HG03378 (cell line): ENCODE measurements around the gene PTAR1.

Source experiments
- ATAC-seq: cut with Tn5 transposase; IDR thresholded peaks from one replicate; pipeline ENCODE4 v1.9.1; 2021; ENCODE audit warnings: mild to moderate bottlenecking, moderate library complexity; ENCODE audit not compliant: unreplicated experiment

Gene PTAR1

GRCh38 chr9:69674716-69675438 is 84.9 kb downstream of the PTAR1 start:
- ATAC-seq = no peak

GRCh38 chr9:69674112-69674685 is 85.6 kb downstream of the PTAR1 start:
- no peak for ATAC-seq

DNA sequence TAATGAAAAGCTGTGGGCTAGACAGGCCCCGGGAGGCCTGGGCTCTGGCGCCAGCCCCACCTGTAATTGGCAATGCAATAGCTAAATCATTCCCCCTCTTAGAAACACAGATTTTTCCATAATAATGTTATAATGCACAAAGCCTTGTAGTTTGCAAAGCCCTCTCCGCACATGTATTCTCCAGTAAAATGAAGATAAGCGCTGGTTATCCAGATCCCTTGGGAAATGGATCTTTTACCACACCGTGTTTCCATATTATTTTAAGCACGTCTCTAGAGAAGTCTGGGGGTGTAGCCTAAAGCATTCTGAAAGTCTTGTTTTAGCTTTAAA is 86.5 kb downstream of the PTAR1 start:
- no peak for ATAC-seq

DNA sequence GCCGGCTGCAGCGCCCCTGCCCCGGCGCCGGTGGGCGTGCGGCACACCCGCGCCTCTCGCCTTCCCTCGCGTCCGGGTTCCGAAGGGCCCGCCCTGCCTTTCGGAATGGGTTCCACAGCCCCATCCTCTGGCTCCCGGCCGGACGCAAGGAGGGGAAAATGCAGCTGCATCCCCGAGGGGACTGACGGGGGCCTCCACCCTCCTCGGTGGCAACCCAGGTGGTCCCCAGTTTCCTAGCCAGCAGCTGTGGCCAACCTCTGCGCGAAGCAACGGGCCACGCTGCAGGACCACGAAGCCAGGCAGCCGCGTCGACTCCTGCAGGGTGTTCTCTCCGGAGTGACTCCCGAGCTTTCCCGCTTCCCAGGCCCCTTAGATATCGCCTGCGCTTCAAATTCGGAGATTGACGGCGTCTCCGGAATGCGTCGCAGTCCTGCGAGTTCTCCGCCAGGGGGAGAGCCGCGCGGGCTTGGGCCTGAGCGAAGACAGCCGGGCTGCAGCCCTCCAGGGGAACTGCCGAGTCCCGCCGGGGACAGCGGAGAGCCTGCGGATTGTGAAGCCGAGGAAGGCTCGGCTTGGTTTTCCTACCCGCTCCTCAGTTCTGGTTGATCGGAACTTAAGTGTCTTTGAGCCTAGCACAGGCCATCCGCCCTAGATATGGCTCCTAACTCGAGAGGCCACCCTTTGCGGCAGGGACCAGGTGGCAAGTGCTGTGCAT is 87.1 kb downstream of the PTAR1 start:
- ATAC-seq = peak; percentile 91

GRCh38 chr9:69671879-69672595 is 87.8 kb downstream of the PTAR1 start, which contains the start of gene APBA1:
Gene APBA1 (minus strand): TSS chr9:69672371.
- ATAC-seq = peak; percentile 10

GRCh38 chr9:69671311-69671878 is 88.4 kb downstream of the PTAR1 start:
- no peak for ATAC-seq

DNA sequence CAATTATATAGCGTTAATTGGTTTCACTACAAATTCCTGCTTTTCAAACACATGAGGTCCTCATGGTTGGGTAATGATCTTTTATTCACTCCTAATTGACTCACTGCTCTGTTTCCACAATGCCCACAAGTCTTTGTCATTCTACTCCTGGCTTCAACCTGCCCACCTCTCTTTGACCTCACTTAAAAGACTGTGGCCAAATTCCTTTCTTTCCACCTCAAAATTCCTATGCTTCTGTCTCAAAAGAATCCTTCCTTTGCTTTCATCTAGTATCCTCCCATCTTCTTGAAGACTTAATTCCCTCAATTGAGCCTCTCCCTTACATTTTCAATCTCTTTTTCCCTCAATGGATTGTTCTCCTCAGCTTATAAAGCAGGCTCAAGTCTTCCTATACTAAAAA is 92.5 kb downstream of the PTAR1 start:
- no peak for ATAC-seq

- ATAC-seq = no peak
Observed at GRCh38 chr9:69660304-69660703, 99.5 kb downstream of the PTAR1 start.
